ENCODE data around the gene DIS3L2. TPM values are rescaled to one million over a fixed set of nuclear protein-coding genes. Genes with fewer than 3 reads are reported as not detected.
A peak's percentile ranks its signal among the peaks of the same experiment; 100 is the strongest.

DIS3L2 gene
- total RNA-seq, 2 experiments from 2014 or later = 20.2 to 20.6 TPM

- H3K4me2 ChIP-seq (ENCODE audit: low read length) = no peak overlapping the region
- H3K9me2 ChIP-seq (ENCODE audit: insufficient read depth, low read length) = no peaks in the 10 kb centered on the region
- ChIA-PET POLR2A (interaction anchor here (0.5 kb wide), 1 partner anchor 210 kb away, joined by 3 read pairs; no protein-coding TSS in a partner anchor), CTCF (ENCODE audit: unreplicated experiment) (interaction anchor here (0.5 to 0.6 kb wide), 2 partner anchors 27 to 44 kb away, joined by 3 read pairs; no protein-coding TSS in a partner anchor)
- no peaks in the 10 kb centered on the region for H3K36me3 ChIP-seq (ENCODE audit: insufficient read depth, low read length)
- H3K4me1 ChIP-seq (ENCODE audit: insufficient read depth, low read length, poor library complexity, severe bottlenecking) = peaks cover 14% of the 10 kb centered on the region
- H3K4me3 ChIP-seq (ENCODE audit: low read depth, low read length, poor library complexity, severe bottlenecking) = no peak overlapping the region
- H2AFZ ChIP-seq (ENCODE audit: low read length) = no peak overlapping the region; the same call in 1 of the 2 replicates
- peak; percentile 51 for DNase-seq (ENCODE audit: low spot score)
- intact Hi-C loops (cut with micrococcal nuclease; ENCODE audit: unreplicated experiment) = loop anchor here (2.0 to 5.0 kb wide), 2 partner anchors 113 to 194 kb away; partner anchors contain the start of gene PRSS56
- no peaks in the 10 kb centered on the region for H4K20me1 ChIP-seq (ENCODE audit: insufficient read depth, low read length)
- H3K27ac ChIP-seq (ENCODE audit: low read depth, low read length, poor library complexity, severe bottlenecking) = no peak overlapping the region
- no TSS peak for BruUV-seq (replicated peaks)
- no peaks in the 10 kb centered on the region for H3K9me3 ChIP-seq (ENCODE audit: low read length)
- no peak for TF ChIP-seq EZH2phosphoT487 (IDR thresholded peaks at IDR 0.05; ENCODE audit: borderline replicate concordance, low read depth, low read length)
- TF ChIP-seq CTCF (conservative IDR thresholded peaks at IDR 0.05; ENCODE audit: low read length) = peak; percentile 61; the same call in 1 of the 2 replicates
- H3K79me2 ChIP-seq (ENCODE audit: insufficient read depth, low read depth, low read length) = no peaks in the 10 kb centered on the region
Measured at GRCh38 chr2:232328032-232328422, 366.5 kb downstream of the DIS3L2 start.

GRCh38 chr2:232328516-232329460, 367.3 kb downstream of the DIS3L2 start:
- H3K36me3 ChIP-seq (ENCODE audit: insufficient read depth, low read length) = no peaks in the 10 kb centered on the region
- no peaks in the 10 kb centered on the region for H3K9me3 ChIP-seq (ENCODE audit: low read length)
- intact Hi-C loops (cut with micrococcal nuclease; ENCODE audit: unreplicated experiment) = loop anchor here (2.0 to 5.0 kb wide), 2 partner anchors 112 to 194 kb away; partner anchors contain the start of gene PRSS56
- H3K4me2 ChIP-seq (ENCODE audit: low read length) = no peak overlapping the region
- H3K4me1 ChIP-seq (ENCODE audit: insufficient read depth, low read length, poor library complexity, severe bottlenecking) = peaks cover 14% of the 10 kb centered on the region
- no TSS peak for BruUV-seq (replicated peaks)
- no peaks in the 10 kb centered on the region for H3K9me2 ChIP-seq (ENCODE audit: insufficient read depth, low read length)
- ChIA-PET CTCF (ENCODE audit: unreplicated experiment) (interaction anchor here (0.5 to 0.6 kb wide), 3 partner anchors 27 to 444 kb away, joined by 3 read pairs; no protein-coding TSS in a partner anchor), POLR2A (no interaction called here)
- H2AFZ ChIP-seq (ENCODE audit: low read length) = no peak overlapping the region
- no peaks in the 10 kb centered on the region for H4K20me1 ChIP-seq (ENCODE audit: insufficient read depth, low read length)
- TF ChIP-seq EZH2phosphoT487 (IDR thresholded peaks at IDR 0.05; ENCODE audit: borderline replicate concordance, low read depth, low read length) (no peak), CTCF (conservative IDR thresholded peaks at IDR 0.05; ENCODE audit: low read length) (no peak)
- no peak for DNase-seq (ENCODE audit: low spot score)
- H3K27ac ChIP-seq (ENCODE audit: low read depth, low read length, poor library complexity, severe bottlenecking) = no peak overlapping the region
- H3K79me2 ChIP-seq (ENCODE audit: insufficient read depth, low read depth, low read length) = no peaks in the 10 kb centered on the region
- no peak overlapping the region for H3K4me3 ChIP-seq (ENCODE audit: low read depth, low read length, poor library complexity, severe bottlenecking)

All from OCI-LY7 (cell line).